Cardiac fibroblast (primary cell): ENCODE results near the gene PRDX3.

Source experiments
- DNase-seq, 2 donors: peaks; one replicate each; pipeline versions ENCODE4 v3.0.0 to v3.0.0-alpha.2; 2010; ENCODE audit warnings: low read depth in 2 of 2
- H3K4me3 ChIP-seq, 2 donors: replicated peaks in 1 of 2; 1 replicate in 1 of 2; 2 replicates in 1 of 2; pipeline ENCODE4 v1.5.1; 2011; ENCODE audit warnings: low read depth in 2 of 2, low read length in 2 of 2, mild to moderate bottlenecking in 2 of 2, moderate library complexity in 1 of 2
- TF ChIP-seq, protein P1 (sequence below): IDR thresholded peaks from one replicate; pipeline ENCODE4 v1.5.1; 2011; ENCODE audit warnings: low read depth, mild to moderate bottlenecking, low read length, inconsistent platforms

The PRDX3 gene

DNA sequence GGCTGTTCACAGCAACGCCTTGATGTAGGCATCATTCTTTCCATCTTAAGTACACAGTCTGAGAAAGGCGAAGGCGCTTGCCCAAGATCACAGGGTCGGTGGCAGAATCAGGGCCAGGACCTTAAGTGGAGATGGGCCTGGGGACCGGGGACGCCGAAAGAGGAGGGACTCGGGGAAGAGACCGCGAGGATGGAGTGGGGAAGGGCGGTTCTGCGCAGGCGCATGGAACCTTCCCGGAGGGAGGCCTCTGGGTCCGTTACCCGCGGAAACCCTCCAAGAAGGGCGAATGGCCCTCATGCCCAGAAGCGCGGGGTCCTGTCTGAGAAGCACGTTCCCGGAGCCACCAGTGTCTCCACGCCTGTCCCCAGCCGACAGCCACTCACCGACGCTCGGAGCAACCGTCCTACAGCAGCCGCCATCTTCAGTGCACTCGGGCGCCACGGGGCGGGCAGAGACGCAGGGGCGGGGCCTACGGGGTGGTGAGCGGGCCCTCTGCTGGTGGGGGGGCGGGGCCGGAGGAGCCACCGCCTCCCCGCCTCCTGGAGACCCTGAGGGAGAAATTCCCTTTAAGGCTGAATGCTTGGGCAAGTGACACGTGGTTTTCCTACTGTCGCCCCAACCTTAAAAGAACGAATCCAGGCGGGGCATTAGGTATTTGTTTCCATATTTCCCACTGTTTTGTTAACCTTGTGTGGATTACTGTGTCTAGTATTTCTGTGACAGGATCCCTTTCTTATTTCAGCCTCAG is at the start of gene PRDX3:
Gene PRDX3 (minus strand): TSS at position 441 of the 748 bp plus-strand sequence. CDS start 22 bp downstream, at position 419.
- TF ChIP-seq, protein P1, sequence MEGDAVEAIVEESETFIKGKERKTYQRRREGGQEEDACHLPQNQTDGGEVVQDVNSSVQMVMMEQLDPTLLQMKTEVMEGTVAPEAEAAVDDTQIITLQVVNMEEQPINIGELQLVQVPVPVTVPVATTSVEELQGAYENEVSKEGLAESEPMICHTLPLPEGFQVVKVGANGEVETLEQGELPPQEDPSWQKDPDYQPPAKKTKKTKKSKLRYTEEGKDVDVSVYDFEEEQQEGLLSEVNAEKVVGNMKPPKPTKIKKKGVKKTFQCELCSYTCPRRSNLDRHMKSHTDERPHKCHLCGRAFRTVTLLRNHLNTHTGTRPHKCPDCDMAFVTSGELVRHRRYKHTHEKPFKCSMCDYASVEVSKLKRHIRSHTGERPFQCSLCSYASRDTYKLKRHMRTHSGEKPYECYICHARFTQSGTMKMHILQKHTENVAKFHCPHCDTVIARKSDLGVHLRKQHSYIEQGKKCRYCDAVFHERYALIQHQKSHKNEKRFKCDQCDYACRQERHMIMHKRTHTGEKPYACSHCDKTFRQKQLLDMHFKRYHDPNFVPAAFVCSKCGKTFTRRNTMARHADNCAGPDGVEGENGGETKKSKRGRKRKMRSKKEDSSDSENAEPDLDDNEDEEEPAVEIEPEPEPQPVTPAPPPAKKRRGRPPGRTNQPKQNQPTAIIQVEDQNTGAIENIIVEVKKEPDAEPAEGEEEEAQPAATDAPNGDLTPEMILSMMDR = no peak
- peak within 1 kb of the TSS; percentile 91 to 99 for H3K4me3 ChIP-seq
- peak; percentile 90 to 92 for DNase-seq

DNA sequence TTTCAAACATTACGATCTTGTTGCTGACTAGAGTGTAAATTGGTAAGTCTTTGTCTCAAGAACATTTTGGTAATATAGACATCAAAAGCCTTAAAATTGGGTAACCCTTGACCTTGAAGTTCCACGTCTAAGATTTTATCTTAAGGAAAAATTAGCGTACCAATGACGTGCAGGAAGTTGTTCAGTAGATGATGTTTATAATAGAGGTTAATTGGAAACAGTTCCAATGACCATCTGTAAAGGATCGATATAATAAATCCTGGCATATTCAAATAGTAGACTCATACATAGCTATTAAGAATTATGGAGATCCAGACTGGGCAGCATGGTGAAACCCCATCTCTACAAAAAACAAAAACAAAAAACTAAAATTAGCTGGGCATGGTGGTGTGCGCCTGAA is 49.2 kb upstream of the PRDX3 start:
- TF ChIP-seq, protein P1 = no peak
- DNase-seq = no peak
- no peak overlapping the region for H3K4me3 ChIP-seq

DNA sequence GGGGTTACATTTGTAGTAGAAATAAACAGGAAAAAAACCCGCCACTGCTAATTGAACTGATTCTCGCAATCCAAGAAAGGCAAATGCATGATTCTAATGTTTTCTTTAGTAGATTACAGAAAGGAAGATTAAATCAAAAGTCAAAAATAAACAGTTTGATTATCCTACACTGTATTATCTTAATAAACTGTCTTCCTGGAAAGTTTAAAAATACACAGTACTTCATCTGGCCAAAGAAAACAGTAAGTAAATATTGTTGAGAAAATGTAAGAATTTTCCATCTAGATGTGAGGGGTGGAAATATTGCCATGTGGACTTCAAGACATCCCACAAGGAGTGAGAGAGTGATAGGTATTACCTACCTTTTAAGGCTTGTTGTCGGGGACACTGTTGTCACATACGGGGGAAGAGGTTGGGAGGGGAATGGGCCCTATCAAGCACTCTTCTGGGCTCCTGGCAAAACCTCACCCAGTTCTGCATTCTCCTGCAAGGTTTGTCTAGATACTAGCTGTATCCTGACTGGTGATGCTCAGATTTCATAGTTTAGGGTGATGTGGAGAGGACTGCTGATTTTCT is 46.6 kb upstream of the PRDX3 start:
- H3K4me3 ChIP-seq = no peak overlapping the region
- TF ChIP-seq, protein P1 = no peak
- DNase-seq = no peak

DNA sequence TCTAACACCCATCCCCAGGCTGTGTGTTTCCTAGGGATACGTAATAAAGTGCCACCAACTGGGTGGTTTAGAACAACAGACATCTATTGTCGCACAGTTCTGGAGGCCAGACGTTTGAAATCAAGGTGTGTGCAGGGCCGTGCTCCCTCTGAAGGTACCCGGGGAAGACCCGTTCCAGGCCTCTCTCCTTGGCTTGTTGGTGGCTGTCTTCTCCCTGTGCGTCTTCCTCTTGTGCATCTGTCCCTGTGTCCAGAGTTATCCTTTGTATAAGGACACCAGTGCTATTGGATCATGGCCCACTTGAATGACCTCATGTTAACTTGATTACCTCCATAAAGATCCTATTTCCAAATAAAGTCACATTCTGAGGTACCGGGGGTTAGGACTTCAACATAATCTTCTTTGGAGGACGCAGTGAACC is 44.4 kb upstream of the PRDX3 start:
- no peak overlapping the region for H3K4me3 ChIP-seq
- TF ChIP-seq, protein P1 = no peak
- DNase-seq = no peak

DNA sequence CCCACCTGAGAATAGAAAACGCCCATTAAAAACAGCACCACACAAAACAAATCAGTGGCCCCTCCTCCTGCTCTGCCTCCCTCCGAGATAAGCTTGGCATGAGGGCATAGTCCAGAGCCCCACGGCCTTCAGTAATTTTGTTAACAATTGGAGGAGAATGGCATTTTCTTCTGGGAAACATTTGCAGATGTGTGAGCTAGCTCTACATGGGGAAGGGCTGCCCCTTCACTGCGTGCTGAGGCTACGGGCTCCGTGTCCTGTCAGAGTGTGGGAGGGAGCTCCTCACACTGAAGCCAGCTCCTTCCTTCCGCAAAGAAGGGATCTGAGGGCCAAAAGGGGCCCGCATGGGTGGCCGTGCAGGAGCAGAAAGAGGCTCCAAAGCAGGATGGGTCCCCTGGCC is 43.9 kb upstream of the PRDX3 start:
- peak in 1 of 2 donors; percentile 53 for DNase-seq
- TF ChIP-seq, protein P1 = no peak
- H3K4me3 ChIP-seq = no peak overlapping the region

DNA sequence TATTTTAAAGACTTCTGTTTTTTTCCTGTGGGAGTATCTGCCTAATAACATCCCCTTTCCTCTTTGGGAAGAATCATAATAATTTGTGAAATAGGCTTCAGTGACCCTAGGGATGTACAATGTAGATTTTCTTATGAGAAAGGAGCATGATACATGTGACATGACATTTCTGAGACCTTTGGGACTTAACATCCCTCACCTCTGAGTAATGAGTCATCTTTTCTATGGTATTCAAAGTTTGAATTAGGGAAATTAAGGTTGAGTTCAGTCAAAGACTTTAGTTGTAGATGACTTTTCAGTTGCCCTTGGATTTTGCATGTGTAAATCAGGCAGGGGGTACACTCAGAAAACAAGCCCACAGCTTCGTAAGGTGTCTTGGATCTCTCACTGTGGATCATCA is 43.1 kb upstream of the PRDX3 start:
- no peak overlapping the region for H3K4me3 ChIP-seq
- peak in 1 of 2 donors; percentile 39 for DNase-seq
- TF ChIP-seq, protein P1 = no peak
